GM19193 (cell line): Measurements from ENCODE around the gene PHOX2B.

Experiments used
- POLR2A ChIP-seq: IDR thresholded peaks from 4 replicates; pipeline ENCODE4 v1.6.1; 2011; ENCODE audit not compliant: insufficient read depth, insufficient read length; ENCODE audit errors: extremely low read depth

Gene PHOX2B

GRCh38 chr4:41701983-41702382 lies 46.5 kb downstream of the PHOX2B start:
- no peak for TF ChIP-seq POLR2A

GRCh38 chr4:41696763-41697162 lies 51.8 kb downstream of the PHOX2B start:
- TF ChIP-seq POLR2A, result no peak

- no peak for TF ChIP-seq POLR2A
Observed at GRCh38 chr4:41696131-41696530, 52.4 kb downstream of the PHOX2B start.
